GM18499 (cell line): ENCODE data around the gene RAG1.
A peak's percentile ranks its signal among the peaks of the same experiment; 100 is the strongest.
"Not testable (repeated sequence)": the region's sequence is repeated elsewhere in the genome, so short reads cannot be mapped to it uniquely, and the experiment has no call there.

ENCODE experiments used
- ATAC-seq: cut with Tn5 transposase; IDR thresholded peaks from one replicate; pipeline ENCODE4 v1.9.1; 2021; ENCODE audit warnings: moderate number of reproducible peaks; ENCODE audit not compliant: insufficient read depth, unreplicated experiment

The RAG1 gene

GRCh38 chr11:36567694-36568093, at the start of gene RAG1:
Gene RAG1 (plus strand): TSS chr11:36568007. CDS start chr11:36573305, 5,298 bp downstream.
- no peak for ATAC-seq

- ATAC-seq, result no peak
Observed at GRCh38 chr11:36530840-36531239, 37.0 kb upstream of the RAG1 start.

- no peak for ATAC-seq
Observed at GRCh38 chr11:36532941-36533601, 34.7 kb upstream of the RAG1 start.

GRCh38 chr11:36534276-36534840, 33.4 kb upstream of the RAG1 start:
- ATAC-seq, result no peak

- ATAC-seq, result peak; percentile 99
Observed at GRCh38 chr11:36540998-36541397, 26.8 kb upstream of the RAG1 start.

GRCh38 chr11:36550385-36551115, 17.3 kb upstream of the RAG1 start:
- no peak for ATAC-seq

- not testable (repeated sequence) for ATAC-seq
Observed at GRCh38 chr11:36557390-36557789, 10.4 kb upstream of the RAG1 start.

- no peak for ATAC-seq
Observed at GRCh38 chr11:36557991-36558390, 9.8 kb upstream of the RAG1 start.

GRCh38 chr11:36558571-36559413, 9.0 kb upstream of the RAG1 start:
- ATAC-seq, result peak; percentile 97

- ATAC-seq, result no peak
Observed at GRCh38 chr11:36564376-36565030, 3.3 kb upstream of the RAG1 start.

GRCh38 chr11:36565031-36565610, 2.7 kb upstream of the RAG1 start:
- no peak for ATAC-seq

GRCh38 chr11:36566407-36567053, 1.3 kb upstream of the RAG1 start:
- no peak for ATAC-seq

GRCh38 chr11:36569095-36569494, 1.3 kb downstream of the RAG1 start:
- ATAC-seq, result no peak

GRCh38 chr11:36574486-36574885, 6.7 kb downstream of the RAG1 start:
- ATAC-seq, result no peak

GRCh38 chr11:36577373-36577772, 9.6 kb downstream of the RAG1 start:
- no peak for ATAC-seq

GRCh38 chr11:36577859-36578258, 10.1 kb downstream of the RAG1 start:
- ATAC-seq, result no peak

GRCh38 chr11:36578458-36578857, 10.7 kb downstream of the RAG1 start:
- ATAC-seq, result no peak

GRCh38 chr11:36581536-36581935, 13.7 kb downstream of the RAG1 start:
- ATAC-seq, result no peak

GRCh38 chr11:36583667-36584066, 15.9 kb downstream of the RAG1 start:
- no peak for ATAC-seq
